A549 (cell line): ENCODE data around the gene SMURF1. TPM values are rescaled to one million over a fixed set of nuclear protein-coding genes. Genes with fewer than 3 reads are reported as not detected.

Experiments used
- ATAC-seq, 2 experiments: fragments of 200-7000 bp in 1 of 2; fragments of >200 bp in 1 of 2; cut with Nextera tagmentation in 1 of 2; cut with Tn5 transposase in 1 of 2; 3 replicates each; pipeline versions ENCODE4 v1.8.0 to v1.9.1; 2018 to 2020; ENCODE audit warnings: mild to moderate bottlenecking in 1 of 2, moderate library complexity in 1 of 2
- CTCF ChIA-PET: fragments of 300-600 bp; sonication (Branson Sonifier 250); formaldehyde crosslinking; extraction: SDS; loops from one replicate; lab custom pipeline; 2021; ENCODE audit warnings: antibody characterized with exemption, inconsistent platforms; lab: Yijun Ruan, JAX
- POLR2A ChIA-PET: fragments of 350-600 bp; formaldehyde crosslinking; extraction: SDS; loops from one replicate; lab custom pipeline; 2021; ENCODE audit warnings: antibody characterized with exemption, inconsistent platforms; lab: Yijun Ruan, JAX
- DNase-seq, 2 experiments: peaks; one replicate each; pipeline versions ENCODE4 v3.0.0 to v3.0.0-alpha.2; 2011 to 2016; ENCODE audit warnings: low read depth in 1 of 2, low spot score in 1 of 2
- FAIRE-seq: peaks from 2 replicates; lab custom pipeline; 2011; peaks lifted over from hg19 to GRCh38; lab: Jason Lieb, UNC
- H3K27ac ChIP-seq, 2 experiments: fragments of >200 bp; sonication (Bioruptor Twin); formaldehyde crosslinking; 3 replicates each; pipeline ENCODE4 v1.5.1; 2016 to 2017
- H3K4me1 ChIP-seq: fragments of >200 bp; sonication (Bioruptor Twin); formaldehyde crosslinking; 3 replicates; pipeline ENCODE4 v1.6.1; 2016
- H3K4me2 ChIP-seq: fragments of >200 bp; sonication (Bioruptor Twin); formaldehyde crosslinking; 3 replicates; pipeline ENCODE4 v1.6.1; 2016
- H3K4me3 ChIP-seq: fragments of >200 bp; sonication (Bioruptor Twin); formaldehyde crosslinking; 3 replicates; pipeline ENCODE4 v1.5.1; 2016
- H3K9me3 ChIP-seq: fragments of >200 bp; sonication (Bioruptor Twin); formaldehyde crosslinking; 3 replicates; pipeline ENCODE4 v1.6.1; 2016
- CHD2 ChIP-seq: fragments of 150-350 bp; IDR thresholded peaks from 2 replicates; pipeline ENCODE4 v1.6.1; 2014; ENCODE audit warnings: low read length; ENCODE audit not compliant: partially characterized antibody
- EP300 ChIP-seq, 2 experiments: fragments of >200 bp; sonication (Bioruptor Twin); formaldehyde crosslinking; IDR thresholded peaks; 2 replicates in 1 of 2; 3 replicates in 1 of 2; pipeline ENCODE4 v1.6.1; 2016 to 2017
- FOSL2 ChIP-seq, 2 experiments: fragments of 450-650 bp in 1 of 2; fragments of >200 bp in 1 of 2; sonication (Bioruptor Twin) in 1 of 2; formaldehyde crosslinking; IDR thresholded peaks; 2 replicates each; pipeline versions ENCODE4 v1.5.0 to v1.6.1; 2016 to 2020; ENCODE audit warnings: mild to moderate bottlenecking in 1 of 2, moderate library complexity in 1 of 2
- GATA3 ChIP-seq: IDR thresholded peaks from 2 replicates; pipeline ENCODE4 v1.6.1; 2012; ENCODE audit warnings: borderline replicate concordance
- KDM1A ChIP-seq: fragments of 200-600 bp; sonication (generic); IDR thresholded peaks from 2 replicates; pipeline ENCODE4 v1.6.1; 2016; ENCODE audit warnings: low read depth, mild to moderate bottlenecking
- NPAS2 ChIP-seq: fragments of 250-450 bp; sonication (Bioruptor Pico); IDR thresholded peaks from 2 replicates; pipeline ENCODE4 v1.8.0; 2022; ENCODE audit warnings: mild to moderate bottlenecking, moderate library complexity, borderline replicate concordance
- POLR2A ChIP-seq: IDR thresholded peaks from 2 replicates; pipeline ENCODE4 v1.6.1; 2012; ENCODE audit warnings: mild to moderate bottlenecking, low read length
- POLR2AphosphoS2 ChIP-seq: conservative IDR thresholded peaks from 2 replicates; pipeline ENCODE4 v1.6.1; 2012; ENCODE audit warnings: low read length, improper control_type of control experiment, inconsistent platforms
- SMC3 ChIP-seq: fragments of >200 bp; sonication (Bioruptor Twin); formaldehyde crosslinking; IDR thresholded peaks from 3 replicates; pipeline ENCODE4 v1.6.1; 2018; ENCODE audit warnings: inconsistent platforms
- TFCP2L1 ChIP-seq: fragments of 250-450 bp; sonication (Bioruptor Pico); IDR thresholded peaks from 2 replicates; pipeline ENCODE4 v1.5.0; 2021; ENCODE audit warnings: mild to moderate bottlenecking
- ZNF302 ChIP-seq: fragments of 250-450 bp; sonication (Bioruptor Pico); IDR thresholded peaks from 2 replicates; pipeline ENCODE4 v1.9.0; 2021; ENCODE audit warnings: inconsistent platforms, mild to moderate bottlenecking, moderate library complexity
- WGBS: methylation state at CpG from one replicate; pipeline ENCODE4 v1.1.6; 2017; ENCODE audit errors: missing lambda C conversion rate; 5-methylcytosine and 5-hydroxymethylcytosine counted together
- polyA plus RNA-seq, 4 experiments: library from polyadenylated mRNA; depleted of rRNA in 3 of 4; stranded (reverse); fragments of >200 nt; fragmentation: RNase III in 1 of 4; extraction: RNeasy Plus Mini Kit Qiagen cat#74134 plus additional on column Dnase treatment in 1 of 4; gene quantifications; 2 replicates in 3 of 4; 3 replicates in 1 of 4; pipeline ENCODE4 v1.2.3, GENCODE V29; 2011 to 2017
- TF ChIP-seq, protein P1 (sequence below): fragments of 200-600 bp; sonication (generic); IDR thresholded peaks from 2 replicates; pipeline ENCODE4 v1.6.1; 2016; ENCODE audit warnings: antibody characterized with exemption, mild to moderate bottlenecking, moderate library complexity
- TF ChIP-seq, protein P2 (sequence below): fragments of 450-650 bp; IDR thresholded peaks from 2 replicates; pipeline ENCODE4 v1.6.1; 2014; ENCODE audit warnings: antibody characterized with exemption
- TF ChIP-seq, protein P3 (sequence below): fragments of >200 bp; sonication (Bioruptor Twin); formaldehyde crosslinking; IDR thresholded peaks from 3 replicates; pipeline ENCODE4 v1.6.1; 2016
- TF ChIP-seq, protein P4 (sequence below): IDR thresholded peaks from 2 replicates; pipeline ENCODE4 v1.6.1; 2012
- TF ChIP-seq, protein P5 (sequence below): fragments of 150-350 bp; IDR thresholded peaks from 2 replicates; pipeline ENCODE4 v1.6.1; 2014; ENCODE audit warnings: low read depth, mild to moderate bottlenecking, low read length
- TF ChIP-seq, protein P6 (sequence below): IDR thresholded peaks from 2 replicates; pipeline ENCODE4 v1.6.1; 2012; ENCODE audit warnings: low read depth, borderline replicate concordance

The SMURF1 gene
- polyA plus RNA-seq, 2 of the 4 experiments (the other 2 are of a cell fraction) = 13.8 to 22.1 TPM

DNA sequence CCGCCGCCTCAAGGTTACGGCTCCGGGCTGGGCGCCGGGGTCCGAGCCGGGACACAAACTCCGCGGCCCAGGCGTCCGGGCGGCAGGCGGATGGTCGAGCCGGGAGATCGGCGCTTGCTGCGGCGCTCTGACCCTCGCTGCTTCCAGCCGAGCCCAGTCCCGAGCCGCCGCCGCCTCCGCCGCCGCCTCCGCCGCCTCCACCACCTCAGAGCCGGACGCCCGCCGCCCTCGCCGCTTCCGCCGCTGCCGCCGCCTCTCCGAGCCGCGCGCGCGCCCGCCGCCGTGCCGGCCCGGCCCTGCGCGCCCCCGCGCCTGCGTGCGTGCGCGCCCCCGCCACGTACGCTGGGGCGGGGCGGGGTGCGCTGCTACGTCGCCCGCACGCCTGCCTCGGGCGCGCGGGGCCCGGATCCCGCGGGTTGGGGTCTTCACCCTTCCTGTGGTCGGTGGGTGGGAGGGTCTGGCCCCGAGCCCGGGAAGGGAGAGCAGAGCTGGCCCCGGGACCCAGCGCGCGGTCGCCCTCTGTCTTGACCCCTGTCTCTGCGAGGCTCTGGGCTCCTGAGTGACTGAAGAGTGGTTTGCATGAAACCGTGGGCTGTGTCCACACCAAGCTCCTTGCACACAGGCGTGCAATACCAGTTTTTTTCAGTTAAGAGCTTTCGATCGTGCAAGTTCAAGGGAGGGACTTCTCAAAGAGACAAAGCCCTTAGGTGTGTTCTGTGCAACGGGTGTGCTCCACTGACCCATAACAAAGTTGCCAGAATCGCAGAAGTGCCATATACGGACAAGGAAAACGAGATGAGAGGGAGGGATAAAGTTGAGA is at the start of gene SMURF1 (continued):
- TF ChIP-seq KDM1A = no peak
- no peak for TF ChIP-seq NPAS2 (CRISPR knock-in tag)
- peak; percentile 23; the same call in 2 of the 3 replicates for TF ChIP-seq SMC3
- TF ChIP-seq, protein P1, sequence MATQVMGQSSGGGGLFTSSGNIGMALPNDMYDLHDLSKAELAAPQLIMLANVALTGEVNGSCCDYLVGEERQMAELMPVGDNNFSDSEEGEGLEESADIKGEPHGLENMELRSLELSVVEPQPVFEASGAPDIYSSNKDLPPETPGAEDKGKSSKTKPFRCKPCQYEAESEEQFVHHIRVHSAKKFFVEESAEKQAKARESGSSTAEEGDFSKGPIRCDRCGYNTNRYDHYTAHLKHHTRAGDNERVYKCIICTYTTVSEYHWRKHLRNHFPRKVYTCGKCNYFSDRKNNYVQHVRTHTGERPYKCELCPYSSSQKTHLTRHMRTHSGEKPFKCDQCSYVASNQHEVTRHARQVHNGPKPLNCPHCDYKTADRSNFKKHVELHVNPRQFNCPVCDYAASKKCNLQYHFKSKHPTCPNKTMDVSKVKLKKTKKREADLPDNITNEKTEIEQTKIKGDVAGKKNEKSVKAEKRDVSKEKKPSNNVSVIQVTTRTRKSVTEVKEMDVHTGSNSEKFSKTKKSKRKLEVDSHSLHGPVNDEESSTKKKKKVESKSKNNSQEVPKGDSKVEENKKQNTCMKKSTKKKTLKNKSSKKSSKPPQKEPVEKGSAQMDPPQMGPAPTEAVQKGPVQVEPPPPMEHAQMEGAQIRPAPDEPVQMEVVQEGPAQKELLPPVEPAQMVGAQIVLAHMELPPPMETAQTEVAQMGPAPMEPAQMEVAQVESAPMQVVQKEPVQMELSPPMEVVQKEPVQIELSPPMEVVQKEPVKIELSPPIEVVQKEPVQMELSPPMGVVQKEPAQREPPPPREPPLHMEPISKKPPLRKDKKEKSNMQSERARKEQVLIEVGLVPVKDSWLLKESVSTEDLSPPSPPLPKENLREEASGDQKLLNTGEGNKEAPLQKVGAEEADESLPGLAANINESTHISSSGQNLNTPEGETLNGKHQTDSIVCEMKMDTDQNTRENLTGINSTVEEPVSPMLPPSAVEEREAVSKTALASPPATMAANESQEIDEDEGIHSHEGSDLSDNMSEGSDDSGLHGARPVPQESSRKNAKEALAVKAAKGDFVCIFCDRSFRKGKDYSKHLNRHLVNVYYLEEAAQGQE = no peak

DNA sequence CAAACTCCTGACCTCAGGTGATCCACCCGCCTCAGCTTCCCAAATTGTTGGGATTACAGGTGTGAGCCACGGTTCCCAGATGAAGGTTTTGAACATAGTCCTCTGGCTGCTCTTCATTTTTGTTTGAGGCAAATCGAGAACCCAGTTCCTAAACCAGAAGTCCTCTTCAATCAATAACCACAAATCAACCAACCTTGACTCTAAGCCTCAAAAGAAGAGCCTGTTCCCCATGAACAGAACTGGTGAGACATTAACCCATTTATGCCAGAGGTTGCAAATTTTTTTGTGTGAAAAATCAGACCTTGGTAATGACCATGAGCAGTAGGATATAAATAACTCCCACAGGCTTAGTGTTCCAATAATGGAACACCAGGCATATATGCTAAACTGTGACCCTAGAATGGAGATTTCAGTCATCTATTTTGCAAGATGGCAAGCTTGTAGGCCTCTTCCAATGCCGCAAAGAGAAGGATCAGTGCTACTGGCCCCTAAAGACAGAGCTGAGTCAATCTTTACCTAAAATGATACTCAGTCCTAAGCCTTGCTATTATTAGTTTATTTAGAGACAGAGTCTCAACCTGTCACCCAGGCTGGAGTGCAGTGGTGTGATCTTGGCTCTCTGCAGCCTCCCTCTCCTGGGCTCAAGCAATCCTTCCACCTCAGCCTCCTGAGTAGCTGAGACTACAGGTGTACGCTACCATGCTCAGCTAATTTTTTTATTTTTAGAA is 48.1 kb upstream of the SMURF1 start:
- no peak for TF ChIP-seq CHD2
- no peak for TF ChIP-seq POLR2A
- TF ChIP-seq, protein P2, sequence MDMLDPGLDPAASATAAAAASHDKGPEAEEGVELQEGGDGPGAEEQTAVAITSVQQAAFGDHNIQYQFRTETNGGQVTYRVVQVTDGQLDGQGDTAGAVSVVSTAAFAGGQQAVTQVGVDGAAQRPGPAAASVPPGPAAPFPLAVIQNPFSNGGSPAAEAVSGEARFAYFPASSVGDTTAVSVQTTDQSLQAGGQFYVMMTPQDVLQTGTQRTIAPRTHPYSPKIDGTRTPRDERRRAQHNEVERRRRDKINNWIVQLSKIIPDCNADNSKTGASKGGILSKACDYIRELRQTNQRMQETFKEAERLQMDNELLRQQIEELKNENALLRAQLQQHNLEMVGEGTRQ = no peak
- TF ChIP-seq, protein P3, sequence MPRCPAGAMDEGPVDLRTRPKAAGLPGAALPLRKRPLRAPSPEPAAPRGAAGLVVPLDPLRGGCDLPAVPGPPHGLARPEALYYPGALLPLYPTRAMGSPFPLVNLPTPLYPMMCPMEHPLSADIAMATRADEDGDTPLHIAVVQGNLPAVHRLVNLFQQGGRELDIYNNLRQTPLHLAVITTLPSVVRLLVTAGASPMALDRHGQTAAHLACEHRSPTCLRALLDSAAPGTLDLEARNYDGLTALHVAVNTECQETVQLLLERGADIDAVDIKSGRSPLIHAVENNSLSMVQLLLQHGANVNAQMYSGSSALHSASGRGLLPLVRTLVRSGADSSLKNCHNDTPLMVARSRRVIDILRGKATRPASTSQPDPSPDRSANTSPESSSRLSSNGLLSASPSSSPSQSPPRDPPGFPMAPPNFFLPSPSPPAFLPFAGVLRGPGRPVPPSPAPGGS = no peak
- TF ChIP-seq GATA3 = no peak
- TF ChIP-seq, protein P4, sequence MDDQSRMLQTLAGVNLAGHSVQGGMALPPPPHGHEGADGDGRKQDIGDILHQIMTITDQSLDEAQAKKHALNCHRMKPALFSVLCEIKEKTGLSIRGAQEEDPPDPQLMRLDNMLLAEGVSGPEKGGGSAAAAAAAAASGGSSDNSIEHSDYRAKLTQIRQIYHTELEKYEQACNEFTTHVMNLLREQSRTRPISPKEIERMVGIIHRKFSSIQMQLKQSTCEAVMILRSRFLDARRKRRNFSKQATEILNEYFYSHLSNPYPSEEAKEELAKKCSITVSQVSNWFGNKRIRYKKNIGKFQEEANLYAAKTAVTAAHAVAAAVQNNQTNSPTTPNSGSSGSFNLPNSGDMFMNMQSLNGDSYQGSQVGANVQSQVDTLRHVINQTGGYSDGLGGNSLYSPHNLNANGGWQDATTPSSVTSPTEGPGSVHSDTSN = no peak
- no peak for TF ChIP-seq EP300 (IDR thresholded peaks at IDR 0.05)
- no peak for TF ChIP-seq ZNF302 (CRISPR knock-in tag)
- TF ChIP-seq FOSL2 (IDR thresholded peaks at IDR 0.05) = no peak
- TF ChIP-seq FOSL2 (CRISPR knock-in tag; IDR thresholded peaks at IDR 0.05) = no peak
- CTCF ChIA-PET = no interaction called here
- FAIRE-seq = no peak
- peaks cover 21% of the 10 kb centered on the region for H3K4me1 ChIP-seq
- POLR2A ChIA-PET = no interaction called here
- 78% methylated on average over 5 of the region's 5 CpGs for WGBS
- no peak for ATAC-seq
- H3K4me3 ChIP-seq = no peak overlapping the region
- H3K9me3 ChIP-seq = no peaks in the 10 kb centered on the region
- DNase-seq = no peak
- H3K4me2 ChIP-seq = no peak overlapping the region
- H3K27ac ChIP-seq = 0 out of 6 replicates have a peak overlapping the region, but pooled peaks of 1 of the 2 experiments have one; percentile 27

DNA sequence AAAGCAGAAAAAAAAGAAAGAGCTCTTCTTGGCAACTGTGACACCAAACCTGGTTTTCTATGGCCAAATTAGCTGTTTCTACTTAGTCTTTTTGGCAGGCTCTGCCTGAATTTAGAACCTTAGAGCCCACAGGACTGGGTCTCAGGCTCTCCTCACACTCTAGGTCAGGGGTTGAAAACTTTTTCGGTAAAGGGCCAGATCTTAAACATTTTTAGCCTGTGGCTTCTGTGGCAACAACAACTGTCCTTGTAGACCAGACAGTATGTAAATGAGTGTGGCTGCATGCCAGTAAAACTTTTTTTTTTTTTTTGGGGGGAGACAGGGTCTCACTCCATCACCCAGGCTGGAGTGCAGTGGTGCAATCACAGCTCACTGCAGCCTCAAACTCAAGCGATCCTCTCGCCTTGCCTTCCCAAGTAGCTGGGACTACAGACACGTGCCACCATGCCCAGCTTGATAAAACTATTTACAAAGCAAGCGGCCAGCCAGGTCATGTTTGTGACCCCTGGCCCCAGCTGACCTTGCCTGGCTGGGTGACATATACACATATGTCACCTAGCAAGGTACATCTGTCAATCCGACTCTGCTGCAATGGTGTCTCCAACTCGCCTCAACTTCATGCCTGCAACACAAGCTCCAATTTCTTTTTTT is 46.6 kb upstream of the SMURF1 start:
- Histone ChIP-seq H3K4me3 (no peak overlapping the region), H3K9me3 (no peaks in the 10 kb centered on the region), H3K4me1 (peaks cover 21% of the 10 kb centered on the region), H3K4me2 (no peak overlapping the region), H3K27ac (no peak overlapping the region)
- 79% methylated on average over 7 of the region's 7 CpGs for WGBS
- DNase-seq (no peak), ATAC-seq (0 out of 6 replicates have a peak, but pooled peaks of 1 of the 2 experiments have one; percentile 46), FAIRE-seq (no peak)
- TF ChIP-seq TFCP2L1 (CRISPR knock-in tag) = no peak
- TF ChIP-seq POLR2AphosphoS2 = no peak
- TF ChIP-seq, protein P5, sequence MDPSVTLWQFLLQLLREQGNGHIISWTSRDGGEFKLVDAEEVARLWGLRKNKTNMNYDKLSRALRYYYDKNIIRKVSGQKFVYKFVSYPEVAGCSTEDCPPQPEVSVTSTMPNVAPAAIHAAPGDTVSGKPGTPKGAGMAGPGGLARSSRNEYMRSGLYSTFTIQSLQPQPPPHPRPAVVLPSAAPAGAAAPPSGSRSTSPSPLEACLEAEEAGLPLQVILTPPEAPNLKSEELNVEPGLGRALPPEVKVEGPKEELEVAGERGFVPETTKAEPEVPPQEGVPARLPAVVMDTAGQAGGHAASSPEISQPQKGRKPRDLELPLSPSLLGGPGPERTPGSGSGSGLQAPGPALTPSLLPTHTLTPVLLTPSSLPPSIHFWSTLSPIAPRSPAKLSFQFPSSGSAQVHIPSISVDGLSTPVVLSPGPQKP = no peak
- TF ChIP-seq, protein P2 = no peak
- TF ChIP-seq, protein P6, sequence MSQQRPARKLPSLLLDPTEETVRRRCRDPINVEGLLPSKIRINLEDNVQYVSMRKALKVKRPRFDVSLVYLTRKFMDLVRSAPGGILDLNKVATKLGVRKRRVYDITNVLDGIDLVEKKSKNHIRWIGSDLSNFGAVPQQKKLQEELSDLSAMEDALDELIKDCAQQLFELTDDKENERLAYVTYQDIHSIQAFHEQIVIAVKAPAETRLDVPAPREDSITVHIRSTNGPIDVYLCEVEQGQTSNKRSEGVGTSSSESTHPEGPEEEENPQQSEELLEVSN = no peak
- ChIA-PET CTCF (interaction anchor here (0.5 to 1.3 kb wide), 6 partner anchors 8 to 499 kb away, joined by 3 to 5 read pairs (median 3); no protein-coding TSS in a partner anchor), POLR2A (no interaction called here)
